PC-3 (cell line): ENCODE measurements around the gene MUC20. TPM values are rescaled to one million over a fixed set of nuclear protein-coding genes. Genes with fewer than 3 reads are reported as not detected.
"Not testable (repeated sequence)": the region's sequence is repeated elsewhere in the genome, so short reads cannot be mapped to it uniquely, and the experiment has no call there.

ENCODE experiments used
- ATAC-seq: fragments of 200-7000 bp; cut with Tn5 transposase; 2 replicates; pipeline ENCODE4 v1.9.1; 2020; ENCODE audit warnings: mild to moderate bottlenecking, moderate library complexity
- BruUV-seq: library from RNA; stranded (reverse); fragments of 400-500 nt; replicated peaks from 2 replicates; lab custom pipeline; 2021; lab: Mats Ljungman, UMichigan
- CTCF ChIA-PET: fragments of 300-600 bp; sonication (Branson Sonifier 250); formaldehyde crosslinking; loops from one replicate; lab custom pipeline; 2022; ENCODE audit warnings: antibody characterized with exemption; lab: Charles Lee
- POLR2A ChIA-PET: fragments of 300-600 bp; sonication (Branson Sonifier 250); formaldehyde crosslinking; loops from one replicate; lab custom pipeline; 2022; ENCODE audit warnings: antibody characterized with exemption; ENCODE audit not compliant: unreplicated experiment; lab: Charles Lee
- DNase-seq: peaks from one replicate; pipeline ENCODE4 v3.0.0-alpha.2; 2015
- H2AFZ ChIP-seq: fragments of 300-600 bp; sonication (generic); 2 replicates; pipeline ENCODE4 v1.6.0; 2016; ENCODE audit warnings: antibody characterized with exemption, low read length
- H3F3A ChIP-seq: fragments of 300-600 bp; sonication (generic); one replicate; pipeline ENCODE4 v1.6.0; 2017; ENCODE audit warnings: antibody characterized with exemption, low read length, control low read depth, mild to moderate bottlenecking; ENCODE audit not compliant: unreplicated experiment
- H3K27ac ChIP-seq: fragments of 300-600 bp; sonication (generic); 2 replicates; pipeline ENCODE4 v1.5.1; 2016; ENCODE audit warnings: mild to moderate bottlenecking, low read length
- H3K27me3 ChIP-seq: fragments of 300-600 bp; sonication (generic); 2 replicates; pipeline ENCODE4 v1.6.1; 2016; ENCODE audit warnings: low read length, mixed read lengths
- H3K36me3 ChIP-seq: fragments of 300-600 bp; sonication (generic); 2 replicates; pipeline ENCODE4 v1.6.1; 2016; ENCODE audit warnings: low read depth, mixed run types, low read length, mixed read lengths
- H3K4me1 ChIP-seq: fragments of 300-600 bp; sonication (generic); 2 replicates; pipeline ENCODE4 v1.5.1; 2016; ENCODE audit warnings: low read length; ENCODE audit not compliant: insufficient read depth
- H3K4me2 ChIP-seq: fragments of 300-600 bp; sonication (generic); 2 replicates; pipeline ENCODE4 v1.6.0; 2016; ENCODE audit warnings: low read length
- H3K4me3 ChIP-seq: fragments of 300-600 bp; sonication (generic); 2 replicates; pipeline ENCODE4 v1.5.1; 2016; ENCODE audit warnings: mild to moderate bottlenecking, low read length, mixed read lengths
- H3K79me2 ChIP-seq: fragments of 300-600 bp; sonication (generic); 2 replicates; pipeline ENCODE4 v1.6.1; 2017; ENCODE audit warnings: low read length, mixed read lengths
- H3K9ac ChIP-seq: fragments of 300-600 bp; sonication (generic); 2 replicates; pipeline ENCODE4 v1.6.0; 2016; ENCODE audit warnings: mild to moderate bottlenecking, low read length
- H3K9me2 ChIP-seq: fragments of 300-600 bp; sonication (generic); replicated peaks from 2 replicates; pipeline ENCODE4 v1.6.1; 2016; ENCODE audit warnings: mixed run types, low read length, mixed read lengths
- H3K9me3 ChIP-seq: fragments of 300-600 bp; sonication (generic); 2 replicates; pipeline ENCODE4 v1.6.1; 2016; ENCODE audit warnings: low read length, mixed read lengths
- H4K20me1 ChIP-seq: fragments of 300-600 bp; sonication (generic); 2 replicates; pipeline ENCODE4 v1.6.1; 2016; ENCODE audit warnings: low read length, mixed read lengths
- CTCF ChIP-seq: fragments of 300-600 bp; sonication (generic); conservative IDR thresholded peaks from 2 replicates; pipeline ENCODE4 v1.5.1; 2017; ENCODE audit warnings: antibody characterized with exemption, low read depth, mild to moderate bottlenecking, low read length
- EZH2 ChIP-seq: fragments of 300-600 bp; sonication (generic); IDR thresholded peaks from one replicate; pipeline ENCODE4 v1.6.1; 2017; ENCODE audit warnings: antibody characterized with exemption, mild to moderate bottlenecking, low read length; ENCODE audit not compliant: unreplicated experiment
- EZH2phosphoT487 ChIP-seq: fragments of 300-600 bp; sonication (generic); IDR thresholded peaks from 2 replicates; pipeline ENCODE4 v1.6.1; 2018; ENCODE audit warnings: mild to moderate bottlenecking, antibody characterized with exemption, low read length, borderline replicate concordance
- intact Hi-C: fragments of 100-400 bp; cut with micrococcal nuclease; formaldehyde crosslinking; loops from 2 replicates; pipeline ENCODE4 v1.9.0; 2023
- total RNA-seq: library from RNA; depleted of rRNA; stranded (reverse); fragments of >200 nt; gene quantifications from 2 replicates; pipeline ENCODE4 v1.2.3, GENCODE V29; 2014

MUC20 gene
- total RNA-seq, 1 experiment from 2014 or later, result 0.69 TPM

GRCh38 chr3:195748661-195749060, 27.9 kb downstream of the MUC20 start:
- no peak overlapping the region for H3K4me2 ChIP-seq
- no peaks in the 10 kb centered on the region for H3K9me2 ChIP-seq
- ATAC-seq (no peak), DNase-seq (no peak)
- H3K79me2 ChIP-seq, result no peaks in the 10 kb centered on the region
- H3F3A ChIP-seq, result no peaks in the 10 kb centered on the region
- H3K9ac ChIP-seq, result no peak overlapping the region
- H3K36me3 ChIP-seq, result no peaks in the 10 kb centered on the region
- H2AFZ ChIP-seq, result no peak overlapping the region
- H3K9me3 ChIP-seq, result no peaks in the 10 kb centered on the region
- TF ChIP-seq EZH2 (no peak), EZH2phosphoT487 (no peak), CTCF (no peak)
- ChIA-PET POLR2A (no interaction called here), CTCF (no interaction called here)
- intact Hi-C loops, result no loop called here
- no TSS peak for BruUV-seq
- H3K27ac ChIP-seq, result no peak overlapping the region
- H3K4me1 ChIP-seq, result no peaks in the 10 kb centered on the region
- H3K4me3 ChIP-seq, result no peak overlapping the region
- no peaks in the 10 kb centered on the region for H4K20me1 ChIP-seq
- H3K27me3 ChIP-seq, result peaks cover 3% of the 10 kb centered on the region; the same call in 1 of the 2 replicates

DNA sequence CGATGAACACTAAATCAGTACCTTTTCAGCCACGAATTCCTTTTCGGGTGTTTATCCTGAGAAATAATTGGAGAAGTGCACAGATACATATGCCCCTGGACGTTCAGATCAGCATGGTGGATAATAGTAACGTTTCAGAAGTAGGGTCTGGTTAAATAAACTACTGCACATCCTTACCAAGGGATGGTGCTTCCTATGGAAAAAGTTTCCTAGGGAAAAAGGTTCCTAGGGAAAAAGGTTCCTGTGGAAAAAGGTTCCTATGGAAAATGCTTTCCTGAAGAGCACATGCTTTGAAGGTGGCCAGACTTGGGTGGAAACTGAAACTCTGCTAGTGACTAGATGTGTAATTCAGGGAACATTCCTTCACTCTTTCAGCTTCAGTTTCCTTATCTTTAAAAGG, 28.3 kb downstream of the MUC20 start:
- H3K27ac ChIP-seq, ATAC-seq, intact Hi-C loops, H3K36me3 ChIP-seq, H3F3A ChIP-seq, H3K4me2 ChIP-seq, H3K27me3 ChIP-seq, BruUV-seq, H3K79me2 ChIP-seq, H2AFZ ChIP-seq, H3K4me3 ChIP-seq, H4K20me1 ChIP-seq, DNase-seq, H3K9ac ChIP-seq, POLR2A ChIA-PET, H3K9me2 ChIP-seq, H3K9me3 ChIP-seq, H3K4me1 ChIP-seq, CTCF ChIA-PET: not testable (repeated sequence)

DNA sequence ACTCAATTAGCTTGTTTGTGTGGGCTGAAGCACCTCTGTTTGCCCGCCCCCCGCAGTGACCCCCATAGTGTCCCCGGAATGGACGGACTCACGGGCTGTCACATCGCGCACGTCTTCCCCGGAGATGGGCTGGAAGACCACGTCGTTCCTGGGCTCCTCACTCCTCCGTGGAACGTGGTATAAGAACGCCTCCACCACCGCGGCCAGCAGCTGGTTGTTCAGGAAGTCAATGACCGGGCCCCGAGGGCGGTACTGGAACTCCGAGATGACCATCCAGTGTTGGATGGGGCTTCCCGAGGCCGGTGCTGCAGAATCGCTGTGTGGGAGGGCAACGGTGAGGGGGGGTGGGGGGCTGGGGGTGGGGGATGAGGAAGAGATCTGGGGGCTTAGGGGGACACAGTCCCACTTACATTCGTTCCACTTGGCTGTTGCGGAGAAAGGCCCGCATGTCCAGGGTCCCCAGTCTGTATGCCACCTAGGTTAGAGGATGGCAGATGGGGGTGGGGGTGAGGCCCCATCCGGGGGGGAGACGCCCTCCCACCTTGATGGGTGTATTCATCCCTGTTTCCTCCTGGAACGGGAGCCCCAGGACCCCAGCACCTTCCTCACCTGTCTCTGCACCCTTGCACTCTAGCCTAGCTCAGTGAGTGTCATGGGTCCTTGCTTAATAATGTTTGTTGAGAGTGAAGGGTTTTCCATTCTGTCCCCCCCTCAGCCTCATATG, 30.2 kb downstream of the MUC20 start:
- Histone ChIP-seq H3K4me1 (no peaks in the 10 kb centered on the region), H3K36me3 (no peaks in the 10 kb centered on the region), H3K27me3 (no peaks in the 10 kb centered on the region), H3K4me3 (no peak overlapping the region), H3K9me3 (no peaks in the 10 kb centered on the region), H3K4me2 (no peak overlapping the region), H3K79me2 (no peaks in the 10 kb centered on the region), H2AFZ (no peak overlapping the region), H4K20me1 (no peaks in the 10 kb centered on the region), H3K9ac (no peak overlapping the region), H3F3A (no peaks in the 10 kb centered on the region), H3K9me2 (no peaks in the 10 kb centered on the region), H3K27ac (no peak overlapping the region)
- CTCF ChIA-PET, result no interaction called here
- no peak for ATAC-seq
- POLR2A ChIA-PET, result no interaction called here
- intact Hi-C loops, result no loop called here
- no peak for DNase-seq
- no TSS peak for BruUV-seq
- TF ChIP-seq EZH2phosphoT487, result no peak
- TF ChIP-seq EZH2, result no peak
- no peak for TF ChIP-seq CTCF
